Duodenal mucosa (tissue), 2 donors: ENCODE results near the gene CARMIL3.

Experiments used
- H3K27ac ChIP-seq: one replicate; pipeline ENCODE4 v1.7.0; 2013; ENCODE audit warnings: low read depth, low read length
- H3K27me3 ChIP-seq, 2 donors: one replicate each; pipeline ENCODE4 v1.7.0; 2013; ENCODE audit warnings: low read length in 2 of 2, control low read depth in 1 of 2; ENCODE audit not compliant: insufficient read depth in 2 of 2, control insufficient read depth in 1 of 2
- H3K36me3 ChIP-seq, 2 donors: one replicate each; pipeline ENCODE4 v1.7.0; 2013; ENCODE audit warnings: low read length in 2 of 2, control low read depth in 1 of 2; ENCODE audit not compliant: insufficient read depth in 2 of 2, control insufficient read depth in 1 of 2
- H3K4me1 ChIP-seq, 2 donors: one replicate each; pipeline ENCODE4 v1.7.0; 2013; ENCODE audit warnings: low read length in 2 of 2, control low read depth in 1 of 2; ENCODE audit not compliant: insufficient read depth in 2 of 2, control insufficient read depth in 1 of 2
- H3K4me3 ChIP-seq, 2 donors: one replicate each; pipeline ENCODE4 v1.7.0; 2013; ENCODE audit warnings: low read length in 2 of 2, low read depth in 1 of 2
- H3K9ac ChIP-seq, 2 donors: one replicate each; pipeline ENCODE4 v1.7.0; 2013; ENCODE audit warnings: low read length in 2 of 2, low read depth in 1 of 2
- H3K9me3 ChIP-seq, 2 donors: one replicate each; pipeline ENCODE4 v1.7.0; 2013; ENCODE audit warnings: low read length in 2 of 2, control low read depth in 1 of 2; ENCODE audit not compliant: control insufficient read depth in 1 of 2

The CARMIL3 gene

DNA sequence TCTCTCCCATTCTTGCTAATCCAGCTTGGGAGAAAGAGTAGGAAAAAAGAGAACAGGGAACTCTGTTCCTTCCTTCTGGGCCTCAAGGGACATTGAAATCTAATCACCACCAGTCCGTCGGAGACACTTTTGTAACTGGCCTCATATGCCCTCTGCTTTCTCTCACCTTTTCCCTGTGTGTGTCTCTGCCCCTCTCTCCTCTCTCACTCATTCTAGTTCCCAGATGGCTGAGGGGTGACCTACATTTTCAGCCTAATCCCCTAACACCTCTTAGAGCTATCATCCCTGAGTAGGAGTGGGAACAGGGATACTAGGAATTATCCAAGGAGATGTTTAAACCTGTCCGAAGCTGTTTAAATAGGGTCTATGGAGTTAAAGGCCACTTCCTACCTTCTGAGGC is 33.4 kb downstream of the CARMIL3 start:
- no peak overlapping the region for H3K27ac ChIP-seq
- H3K36me3 ChIP-seq = no peaks in the 10 kb centered on the region
- no peak overlapping the region for H3K9ac ChIP-seq
- no peak overlapping the region for H3K4me3 ChIP-seq
- H3K9me3 ChIP-seq = no peaks in the 10 kb centered on the region
- peaks cover 12 to 14% of the 10 kb centered on the region in 2 donors for H3K4me1 ChIP-seq
- no peaks in the 10 kb centered on the region for H3K27me3 ChIP-seq

DNA sequence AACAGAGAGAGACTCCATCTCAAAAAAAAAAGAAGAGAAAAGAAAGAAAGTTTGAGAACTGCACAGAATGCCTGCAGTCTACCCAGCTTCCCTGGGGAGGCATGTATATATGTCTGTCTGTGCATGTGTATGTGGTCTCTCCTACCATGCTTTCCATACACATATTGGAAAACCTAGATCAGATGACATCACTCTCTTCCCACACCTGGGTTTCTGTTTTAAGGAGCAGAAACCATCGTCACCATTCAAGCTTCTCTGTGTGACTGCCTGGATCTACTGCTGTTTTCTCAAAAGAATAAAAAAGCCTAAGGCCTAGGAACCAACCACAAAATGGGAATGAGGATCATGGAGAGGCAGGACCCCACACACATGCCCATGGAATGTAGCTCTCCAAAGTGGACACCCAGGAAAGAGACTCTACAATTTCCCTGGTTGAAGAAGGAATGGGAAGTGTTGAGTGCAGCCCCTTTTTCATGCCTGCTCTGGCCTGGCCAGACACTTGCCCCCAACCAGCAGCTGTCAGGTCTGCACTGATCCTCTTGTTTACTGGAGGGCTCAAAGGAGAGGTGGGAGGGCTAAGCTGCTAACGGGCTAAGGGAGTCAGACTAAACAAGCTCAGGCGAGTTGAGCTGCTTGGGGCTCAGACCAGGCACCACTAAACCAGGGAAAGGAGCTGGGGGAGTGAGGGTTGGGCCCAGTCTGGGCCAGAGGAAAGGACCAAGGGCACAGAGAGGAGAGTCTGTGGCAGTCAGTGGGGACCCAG is 34.6 kb downstream of the CARMIL3 start:
- no peak overlapping the region for H3K4me3 ChIP-seq
- H3K36me3 ChIP-seq = no peaks in the 10 kb centered on the region
- H3K27me3 ChIP-seq = no peaks in the 10 kb centered on the region
- peaks cover 14 to 15% of the 10 kb centered on the region in 2 donors for H3K4me1 ChIP-seq
- H3K9ac ChIP-seq = no peak overlapping the region
- no peak overlapping the region for H3K27ac ChIP-seq
- no peaks in the 10 kb centered on the region for H3K9me3 ChIP-seq

DNA sequence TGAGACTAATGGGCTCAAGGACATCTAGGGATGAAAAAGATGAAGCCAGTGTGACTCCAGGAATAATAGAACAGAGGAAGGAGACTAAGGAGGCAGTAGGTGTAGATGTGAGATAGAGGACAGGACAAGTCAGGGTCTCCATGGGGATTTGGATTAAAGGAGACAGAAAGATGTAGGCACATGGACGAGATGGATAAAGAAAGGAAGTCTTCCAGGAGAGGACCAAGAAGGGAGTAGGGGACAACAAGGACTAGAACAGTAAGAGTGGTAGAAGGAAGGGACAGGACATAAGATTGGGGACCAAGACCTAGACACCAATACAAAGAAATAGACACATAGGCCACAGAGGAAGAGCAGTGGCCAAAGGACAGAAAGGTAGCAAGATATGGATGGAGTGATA is 35.2 kb downstream of the CARMIL3 start:
- peaks cover 14 to 15% of the 10 kb centered on the region in 2 donors for H3K4me1 ChIP-seq
- H3K36me3 ChIP-seq = no peaks in the 10 kb centered on the region
- H3K9me3 ChIP-seq = no peaks in the 10 kb centered on the region
- no peak overlapping the region for H3K27ac ChIP-seq
- no peaks in the 10 kb centered on the region for H3K27me3 ChIP-seq
- H3K4me3 ChIP-seq = no peak overlapping the region
- H3K9ac ChIP-seq = no peak overlapping the region

DNA sequence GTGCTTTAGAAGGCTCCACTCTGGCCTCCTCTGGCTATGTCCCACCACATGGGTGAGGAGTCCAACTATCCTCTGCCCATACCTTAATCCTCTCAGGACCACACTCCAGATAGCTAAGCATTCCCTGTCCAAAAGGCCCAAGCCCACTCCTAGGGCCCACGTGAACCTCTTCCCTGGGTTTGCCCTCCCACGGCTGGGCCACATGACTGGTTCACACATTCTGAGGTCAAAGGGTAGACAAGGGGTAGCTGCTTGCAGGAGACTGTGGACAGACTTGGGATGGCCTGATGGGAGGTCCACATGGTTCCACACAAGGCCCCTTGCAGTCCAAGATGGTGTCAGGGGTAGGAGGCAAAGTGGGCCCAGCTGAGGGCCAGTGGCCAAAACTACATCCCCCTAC is 36.3 kb downstream of the CARMIL3 start:
- Histone ChIP-seq H3K4me1 (peaks cover 22 to 24% of the 10 kb centered on the region in 2 donors), H3K27ac (no peak overlapping the region), H3K9ac (no peak overlapping the region), H3K36me3 (no peaks in the 10 kb centered on the region), H3K4me3 (no peak overlapping the region), H3K27me3 (no peaks in the 10 kb centered on the region), H3K9me3 (no peaks in the 10 kb centered on the region)

DNA sequence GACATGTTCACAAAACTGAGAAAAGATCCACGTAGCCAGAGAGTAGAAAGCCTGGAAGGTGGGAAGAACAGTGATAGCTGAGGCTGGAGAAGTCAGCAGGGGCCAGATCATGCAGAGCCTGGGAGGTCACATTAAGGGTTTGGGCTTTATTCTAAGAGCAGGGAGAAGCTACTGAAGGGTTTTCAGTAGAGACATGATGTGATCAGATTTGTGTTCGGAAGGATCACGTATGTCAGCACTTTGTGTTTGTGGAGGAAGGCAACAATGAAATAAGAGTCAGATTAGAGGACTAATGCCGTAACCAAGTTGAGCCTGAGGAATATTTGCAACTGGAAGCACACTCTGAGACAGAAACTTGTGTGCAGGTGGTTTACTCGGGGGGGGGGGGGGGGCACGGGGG is 38.1 kb downstream of the CARMIL3 start:
- no peak overlapping the region for H3K9ac ChIP-seq
- peaks cover 26 to 31% of the 10 kb centered on the region in 2 donors for H3K4me1 ChIP-seq
- no peak overlapping the region for H3K4me3 ChIP-seq
- no peaks in the 10 kb centered on the region for H3K27me3 ChIP-seq
- no peaks in the 10 kb centered on the region for H3K9me3 ChIP-seq
- no peak overlapping the region for H3K27ac ChIP-seq
- no peaks in the 10 kb centered on the region for H3K36me3 ChIP-seq

DNA sequence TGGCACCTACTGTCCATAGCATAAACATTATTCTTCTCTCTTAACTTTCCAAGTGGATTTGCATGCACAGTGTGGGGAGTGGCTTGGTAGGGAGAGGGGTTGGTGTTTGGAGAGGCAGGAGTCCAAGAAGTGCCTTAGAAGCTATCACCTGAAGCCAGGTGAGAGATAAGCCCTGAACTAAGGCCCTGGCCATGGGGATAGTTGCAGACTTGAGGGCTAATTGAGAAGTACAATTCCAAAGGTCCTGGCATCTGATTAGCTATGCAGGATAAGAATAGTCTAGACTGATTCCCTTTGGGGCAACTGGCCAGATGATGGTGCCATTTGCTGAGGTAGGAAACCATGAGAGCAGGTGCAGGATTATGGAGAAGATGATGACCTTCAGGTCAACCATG is 40.3 kb downstream of the CARMIL3 start:
- Histone ChIP-seq H3K4me3 (no peak overlapping the region), H3K4me1 (peaks cover 38 to 46% of the 10 kb centered on the region in 2 donors), H3K27me3 (no peaks in the 10 kb centered on the region), H3K27ac (no peak overlapping the region), H3K9me3 (no peaks in the 10 kb centered on the region), H3K36me3 (peaks cover 0 to 8% of the 10 kb centered on the region in 2 donors), H3K9ac (peak overlapping the region in 1 of 2 donors; percentile 22)

DNA sequence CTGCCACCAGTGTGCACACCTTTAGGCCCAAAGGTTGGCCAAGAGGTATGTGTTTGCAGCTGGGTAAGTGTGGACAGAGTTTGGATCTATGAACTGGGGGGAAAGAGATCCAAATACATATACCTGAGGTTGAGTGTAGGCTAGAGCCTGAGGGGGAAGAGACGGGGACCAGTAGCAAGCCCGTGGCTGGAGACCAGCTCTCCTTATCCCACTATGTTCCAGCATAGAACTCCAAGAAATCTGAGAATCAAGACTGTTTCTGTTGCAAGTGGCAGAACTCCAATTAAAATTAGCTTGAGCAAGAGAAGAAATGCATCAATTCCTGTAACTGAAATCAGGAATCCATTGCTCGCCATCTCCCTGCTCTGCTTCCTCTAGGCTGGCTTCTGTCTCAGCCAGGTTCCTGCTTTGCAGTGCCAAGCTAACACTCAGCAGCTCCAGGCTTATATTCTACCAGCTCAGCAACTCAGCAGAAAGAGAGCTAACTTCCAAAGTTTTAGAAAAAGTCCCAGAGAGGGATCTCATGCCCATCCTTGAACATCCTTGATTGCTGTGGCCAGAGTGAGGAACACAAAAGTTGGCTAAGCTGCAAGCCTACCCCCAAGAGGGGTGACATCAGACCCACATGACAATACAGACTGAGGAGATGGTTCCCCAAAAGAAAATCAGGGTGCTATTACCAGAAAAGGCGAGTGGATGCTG is 40.8 kb downstream of the CARMIL3 start:
- H3K9me3 ChIP-seq = no peaks in the 10 kb centered on the region
- H3K9ac ChIP-seq = peak overlapping the region in 1 of 2 donors; percentile 72
- no peak overlapping the region for H3K27ac ChIP-seq
- no peaks in the 10 kb centered on the region for H3K27me3 ChIP-seq
- H3K4me1 ChIP-seq = peaks cover 38 to 46% of the 10 kb centered on the region in 2 donors
- peak overlapping the region in 1 of 2 donors; percentile 13 for H3K4me3 ChIP-seq
- H3K36me3 ChIP-seq = peaks cover 0 to 8% of the 10 kb centered on the region in 2 donors

DNA sequence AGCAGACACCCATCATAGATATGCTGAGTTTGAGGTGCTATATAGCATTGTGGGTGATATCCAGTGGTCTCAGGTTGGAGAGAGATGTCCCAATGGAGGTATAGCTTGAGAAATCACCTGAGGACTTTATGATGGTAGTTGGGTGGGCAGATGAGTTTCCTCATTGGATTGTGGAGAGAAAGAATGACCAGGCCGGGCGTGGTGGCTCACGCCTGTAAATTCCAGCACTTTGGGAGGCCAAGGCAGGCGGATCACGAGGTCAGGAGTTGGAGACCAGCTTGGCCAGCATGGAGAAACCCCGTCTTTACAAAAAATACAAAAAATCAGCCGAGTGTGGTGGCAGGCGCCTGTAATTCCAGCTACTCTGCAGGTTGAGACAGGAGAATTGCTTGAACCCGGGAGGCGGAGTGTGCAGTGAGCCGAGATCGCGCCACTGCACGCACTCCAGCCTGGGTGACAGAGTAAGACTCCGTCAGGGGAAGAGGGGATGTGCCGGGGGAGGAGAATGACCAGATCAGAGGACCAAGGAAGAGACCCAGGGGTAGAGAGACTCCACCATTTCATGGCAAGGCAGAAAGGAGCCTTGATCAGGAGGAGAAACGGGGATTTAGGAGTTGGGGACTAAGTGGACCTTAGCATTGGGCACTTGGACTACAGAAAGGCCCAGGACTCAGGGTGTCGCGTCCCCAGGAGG is 41.5 kb downstream of the CARMIL3 start:
- Histone ChIP-seq H3K9me3 (no peaks in the 10 kb centered on the region), H3K4me3 (peak overlapping the region; percentile 34 to 92), H3K9ac (peak overlapping the region; percentile 47 to 72), H3K4me1 (peaks cover 43 to 48% of the 10 kb centered on the region in 2 donors), H3K36me3 (peaks cover 7 to 14% of the 10 kb centered on the region in 2 donors), H3K27ac (peak overlapping the region; percentile 83), H3K27me3 (no peaks in the 10 kb centered on the region)

DNA sequence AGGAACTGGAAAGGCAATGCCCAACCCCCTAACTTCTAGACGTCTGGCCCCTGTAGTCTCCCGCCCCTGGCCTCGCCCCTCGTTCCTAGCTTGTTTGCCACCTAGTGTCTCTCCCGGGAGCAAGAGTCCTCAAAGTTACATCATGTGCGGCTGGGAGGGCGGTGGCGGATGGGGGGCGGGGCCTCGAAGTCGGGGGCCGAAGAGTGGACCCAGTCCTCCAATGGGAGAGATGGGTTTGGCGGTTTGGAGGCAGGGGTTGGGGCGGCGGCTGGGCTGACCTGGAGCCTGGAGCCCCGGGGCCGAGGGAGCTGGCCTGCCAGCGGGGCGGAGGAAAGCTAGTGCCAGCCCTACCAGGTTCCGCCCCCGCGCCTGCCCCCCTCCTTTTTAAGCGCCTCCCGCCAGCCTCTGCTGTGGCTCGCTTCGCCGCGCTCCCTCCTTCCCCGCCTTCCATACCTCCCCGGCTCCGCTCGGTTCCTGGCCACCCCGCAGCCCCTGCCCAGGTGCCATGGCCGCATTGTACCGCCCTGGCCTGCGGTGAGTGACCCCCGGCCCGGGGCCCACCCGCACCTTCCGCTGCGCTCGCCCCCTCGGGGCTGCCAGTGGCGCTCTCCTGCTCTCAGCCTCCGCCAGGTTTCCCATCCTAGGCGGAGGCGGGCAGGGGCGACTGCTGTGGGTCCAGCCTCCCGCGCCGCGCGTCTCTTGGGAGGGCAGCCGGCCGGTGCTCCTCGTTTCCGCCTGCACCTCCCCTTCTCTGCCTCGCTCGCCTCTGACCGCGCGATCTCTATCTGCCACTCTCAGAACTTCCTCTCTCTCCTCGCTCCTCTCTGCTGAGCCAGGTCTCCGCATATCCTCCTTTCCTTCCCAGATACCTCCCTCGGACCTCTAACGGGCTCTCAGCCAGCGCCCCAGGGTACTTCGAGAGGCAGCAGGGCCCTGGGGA is 42.4 kb downstream of the CARMIL3 start, which contains the start of gene PCK2:
Gene PCK2 (plus strand): TSS at position 411 of the 940 bp plus-strand sequence. CDS start 95 bp downstream, at position 506.
- peak within 1 kb of the TSS; percentile 95 for H3K27ac ChIP-seq
- no peaks in the 10 kb centered on the region for H3K9me3 ChIP-seq
- H3K4me3 ChIP-seq = peak within 1 kb of the TSS; percentile 92 to 93
- peaks cover 47 to 48% of the 10 kb centered on the region in 2 donors for H3K4me1 ChIP-seq
- peaks cover 13 to 21% of the 10 kb centered on the region in 2 donors for H3K36me3 ChIP-seq
- H3K9ac ChIP-seq = peak within 1 kb of the TSS; percentile 96 to 99
- H3K27me3 ChIP-seq = no peaks in the 10 kb centered on the region
